Stimulated activated CD4-positive, alpha-beta T cell treated with anti-CD3 and anti-CD28 coated beads, Interleukin-12 subunit alpha, Interleukin-12 subunit beta, amount 100 ng/mL, for 24 hours (primary cell): ENCODE results near the gene ZC3HAV1L.
"Not testable (repeated sequence)": the region's sequence is repeated elsewhere in the genome, so short reads cannot be mapped to it uniquely, and the experiment has no call there.

Experiments
- DNase-seq, 2 experiments: peaks; one replicate each; pipeline ENCODE4 v3.0.0-alpha.2; 2020; ENCODE audit warnings: low read depth in 2 of 2

Gene ZC3HAV1L

DNA sequence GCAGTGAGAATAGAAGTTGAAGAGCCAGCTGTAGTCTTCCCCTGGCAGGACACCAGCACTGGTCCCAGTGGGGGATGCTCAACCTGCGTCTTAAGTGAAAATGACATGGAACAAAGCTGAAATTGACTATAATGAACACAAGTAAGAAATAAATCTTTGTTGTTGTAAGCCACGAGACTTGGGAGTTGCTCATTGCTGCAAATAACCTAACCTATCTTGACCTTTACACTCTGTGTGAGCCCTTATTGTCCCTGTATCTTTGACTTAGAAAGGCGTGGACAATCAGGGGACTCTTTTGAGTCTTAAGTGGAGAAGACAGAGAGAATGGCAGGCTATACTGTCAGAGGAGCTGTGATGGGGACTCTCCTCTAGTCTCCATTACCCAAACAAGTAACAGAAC is 16.9 kb downstream of the ZC3HAV1L start:
- DNase-seq: no peak

DNA sequence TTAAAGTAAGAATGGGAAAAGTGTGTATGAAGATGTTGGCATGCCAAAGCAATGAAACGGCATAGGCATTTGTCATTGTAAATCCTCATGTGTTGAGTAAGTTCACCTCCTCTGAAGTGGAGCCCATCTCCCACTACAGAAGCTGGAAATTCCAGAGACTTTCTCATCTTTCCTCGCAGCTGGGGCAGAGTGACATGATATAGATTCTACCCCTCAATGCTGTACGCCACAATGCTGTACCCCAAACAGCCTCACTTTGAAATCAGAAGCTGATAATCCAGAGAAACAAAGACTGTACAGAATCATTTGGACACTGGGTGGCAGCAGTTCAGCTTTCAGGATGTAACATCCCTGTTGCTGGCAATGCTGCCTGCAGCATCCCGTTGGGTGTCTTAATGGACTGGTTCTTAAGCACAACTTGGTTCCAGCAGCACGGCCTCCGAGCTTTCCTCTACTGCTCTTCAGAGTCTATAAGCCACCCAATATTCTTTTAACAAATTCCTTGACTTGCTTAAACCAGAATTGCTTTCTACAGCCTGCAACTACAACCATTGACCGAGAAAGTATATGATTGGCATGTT is 18.8 kb downstream of the ZC3HAV1L start:
- DNase-seq: peak in 1 of 2 experiments; percentile 41

DNA sequence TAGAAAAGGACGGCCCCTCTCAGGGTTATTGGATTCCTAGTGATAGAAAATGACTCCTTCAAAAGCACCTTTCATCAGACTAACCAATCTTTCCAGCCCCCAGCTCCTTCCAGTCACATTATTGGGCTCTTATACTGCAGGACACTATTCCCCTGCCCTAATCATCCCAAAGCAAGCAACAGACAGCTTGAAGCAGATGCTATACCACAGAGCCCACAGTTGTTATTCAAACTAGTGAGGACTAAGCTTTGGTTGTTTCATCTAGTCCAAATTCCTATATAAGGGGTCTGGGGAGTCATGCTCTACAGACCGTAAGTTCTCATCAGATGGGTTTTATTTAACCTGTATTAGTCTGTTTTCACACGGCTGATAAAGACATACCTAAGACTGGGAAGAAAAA is 24.5 kb downstream of the ZC3HAV1L start:
- no peak for DNase-seq

GRCh38 chr7:139004321-139005090 is 31.3 kb downstream of the ZC3HAV1L start:
- DNase-seq: no peak

DNA sequence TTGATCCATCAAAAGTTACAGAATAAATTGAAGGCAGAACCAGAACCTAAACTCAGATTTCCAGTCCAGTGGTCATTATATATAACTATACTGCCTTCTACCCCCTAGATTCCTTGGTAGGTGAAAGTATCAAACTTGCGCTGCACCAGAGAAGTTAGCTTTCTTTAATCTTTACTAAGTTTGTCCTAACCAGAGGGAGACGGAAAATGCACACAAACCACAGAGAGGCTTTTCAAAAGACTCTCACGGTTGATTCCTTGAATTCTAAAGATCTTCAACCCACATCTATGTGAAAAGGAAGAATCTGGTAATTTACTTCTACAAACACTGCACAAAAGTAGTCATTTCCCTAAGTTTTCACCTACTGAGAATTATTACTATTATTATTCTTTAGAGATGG is 36.4 kb downstream of the ZC3HAV1L start:
- no peak for DNase-seq

GRCh38 chr7:138992052-138992531 is 43.8 kb downstream of the ZC3HAV1L start:
- no peak for DNase-seq

- DNase-seq: no peak
Observed at GRCh38 chr7:138987686-138988085, 48.2 kb downstream of the ZC3HAV1L start.

DNA sequence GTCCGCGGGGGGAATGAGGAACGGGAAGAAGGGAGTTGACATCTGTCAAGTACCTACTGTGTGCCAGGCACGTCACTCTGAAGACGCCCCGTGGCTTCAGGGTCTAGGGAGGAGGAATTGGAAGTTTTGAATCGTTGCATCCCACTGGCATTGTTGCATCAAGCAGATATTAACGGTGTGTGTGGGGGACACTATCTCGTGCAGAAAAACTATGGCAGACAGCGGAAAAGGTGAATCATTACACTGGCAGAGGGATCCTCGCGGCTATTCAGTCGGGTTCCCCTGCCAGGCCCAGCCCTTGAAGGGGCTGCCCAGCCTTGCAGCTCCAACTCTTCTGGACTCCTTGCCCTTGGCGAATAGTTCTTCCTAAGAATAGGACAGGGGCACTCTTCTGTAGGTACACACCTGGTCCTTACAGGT is 53.6 kb downstream of the ZC3HAV1L start:
- DNase-seq: no peak

DNA sequence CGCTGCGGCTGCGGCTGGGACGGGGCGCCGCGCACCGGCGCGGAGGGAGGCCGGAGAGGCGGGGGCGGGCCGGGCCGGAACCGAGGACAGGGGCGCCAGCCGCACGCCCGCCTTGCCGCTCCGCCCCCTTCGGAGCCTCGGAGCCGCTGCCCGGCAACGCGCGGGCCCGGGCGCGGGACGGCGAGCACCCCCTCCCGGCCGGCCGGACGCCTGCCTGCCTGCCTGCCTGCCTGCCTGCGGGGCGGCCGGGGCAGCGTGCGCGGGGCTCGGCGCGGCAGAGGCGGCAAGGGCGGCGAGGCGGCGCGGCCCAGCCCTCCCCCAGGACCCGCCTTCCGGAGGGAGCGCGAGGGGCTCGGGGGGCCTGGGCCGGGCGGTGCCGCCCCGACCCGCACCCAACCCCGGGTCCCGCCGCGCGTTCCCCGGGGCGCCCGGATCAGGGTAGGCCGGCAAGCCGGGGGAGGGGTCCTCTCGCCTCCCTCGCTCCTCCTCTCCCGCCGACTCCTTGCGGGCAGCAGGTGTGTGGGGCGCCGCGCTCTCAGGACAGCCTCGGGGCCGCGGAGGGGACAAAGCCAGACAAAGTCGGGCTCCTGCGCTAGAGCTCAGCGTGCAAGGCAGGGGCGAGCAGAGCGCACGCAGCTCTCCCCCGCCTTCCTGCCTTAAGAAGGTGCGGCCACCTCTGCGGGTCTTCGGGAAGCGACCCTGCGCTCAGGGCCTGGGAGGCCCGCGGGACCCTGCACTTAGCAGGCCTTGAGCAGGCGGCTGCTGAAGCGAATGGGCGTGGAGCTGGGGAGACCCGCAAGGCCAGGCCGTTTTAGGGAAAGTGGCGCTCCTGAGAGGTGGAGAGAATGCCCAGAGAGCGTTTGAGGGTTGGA is 54.3 kb downstream of the ZC3HAV1L start, which contains the start of gene KIAA1549:
Gene KIAA1549 (minus strand): TSS at position 58 of the 872 bp plus-strand sequence. CDS start 120 bp downstream, outside the sequence.
- DNase-seq: peak in 1 of 2 experiments; percentile 49

DNA sequence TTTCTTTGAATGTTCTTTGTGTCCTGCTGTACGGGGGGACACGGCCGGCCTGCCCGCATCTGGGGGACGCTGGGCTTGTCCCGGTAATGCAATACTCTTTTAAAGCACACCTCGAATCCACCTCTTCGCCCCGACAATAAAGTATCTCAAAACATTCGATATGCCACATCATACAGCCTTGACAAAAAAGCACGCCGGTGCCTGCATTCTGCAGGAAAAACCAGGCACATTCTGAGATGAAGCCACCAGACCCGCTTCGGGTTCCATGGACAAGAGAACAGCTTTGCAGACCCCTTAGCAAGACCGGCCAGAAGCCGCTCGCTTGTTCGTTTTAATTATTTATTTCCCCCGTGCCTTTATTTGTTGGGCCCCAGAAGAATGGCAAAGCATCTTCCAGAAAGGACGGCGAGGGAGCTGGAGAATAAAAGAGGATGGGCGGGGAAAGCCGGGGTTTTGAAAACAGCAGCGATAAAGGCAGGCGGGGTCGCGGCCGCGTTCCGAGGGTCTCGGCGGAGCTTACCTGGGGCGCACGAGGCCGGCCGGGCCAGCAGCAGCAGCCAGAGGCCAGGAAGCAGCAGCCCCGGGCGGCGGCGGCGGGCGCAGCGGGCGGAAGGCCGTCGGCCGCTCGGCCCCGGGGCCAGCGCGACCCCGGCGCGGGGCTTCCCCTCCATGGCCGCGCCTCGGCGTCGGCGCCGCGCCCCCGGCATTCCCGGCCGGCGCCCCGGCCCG is 55.1 kb downstream of the ZC3HAV1L start:
- no peak for DNase-seq

DNA sequence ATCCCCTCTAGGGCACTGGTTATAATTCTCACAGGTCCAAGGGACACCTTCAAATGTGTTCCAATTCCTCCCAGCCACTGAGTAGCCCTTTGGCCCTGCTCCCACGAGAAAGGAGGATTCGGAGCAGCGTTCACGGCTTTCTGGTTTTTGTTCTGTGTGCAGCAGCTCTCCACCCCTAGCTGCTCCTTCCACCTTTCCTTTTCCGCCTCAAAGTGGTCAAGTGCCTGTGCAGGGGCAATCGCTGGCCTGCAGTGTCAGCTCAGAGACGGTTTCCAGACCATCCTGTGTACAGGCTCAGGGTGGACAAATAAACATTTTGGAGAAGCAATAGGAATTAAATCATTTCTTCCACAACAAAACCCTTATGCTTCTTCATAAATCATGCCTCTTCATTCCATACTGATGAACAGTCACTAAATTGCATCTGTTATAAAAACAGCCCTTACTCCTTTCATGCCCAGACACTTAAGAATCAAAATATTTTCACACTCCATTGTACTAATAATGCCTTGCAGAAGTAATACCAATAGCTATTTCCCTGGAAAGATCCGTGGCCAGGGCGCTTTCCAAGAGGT is 55.8 kb downstream of the ZC3HAV1L start:
- no peak for DNase-seq

DNA sequence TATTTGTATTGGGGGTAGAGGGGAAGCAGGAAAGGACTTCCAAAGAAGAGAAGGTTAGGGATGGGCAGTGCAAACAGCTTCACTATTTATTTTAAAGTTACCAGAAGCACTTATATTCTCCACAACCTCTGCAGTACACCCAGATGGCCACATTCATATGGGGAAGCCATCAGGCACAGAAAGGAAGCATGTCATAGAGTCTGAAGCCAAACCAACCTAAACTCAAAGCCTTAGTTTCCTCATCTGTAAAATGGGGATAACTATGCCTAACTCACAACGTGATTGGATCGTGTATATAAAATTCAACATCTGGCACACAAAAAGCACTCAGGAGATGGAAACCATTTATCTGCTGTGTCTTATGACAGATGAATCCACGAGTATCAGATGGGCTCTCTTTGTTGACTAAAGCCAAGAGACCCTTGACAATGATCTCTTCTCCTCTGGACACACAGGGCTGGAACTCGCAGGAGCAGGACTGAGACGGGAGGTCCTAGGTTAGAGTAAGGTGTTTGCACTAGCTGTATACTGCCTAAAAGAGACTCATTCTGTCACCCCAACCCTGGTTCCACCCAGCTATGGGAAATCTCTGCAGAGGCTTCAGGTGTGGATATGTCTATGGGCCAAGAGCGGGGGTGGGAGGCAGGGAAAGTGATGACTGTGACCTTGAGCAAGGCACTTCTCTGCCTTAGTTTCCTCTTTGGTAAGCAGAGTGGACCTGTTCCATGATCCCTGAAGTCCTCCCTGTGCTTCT is 56.4 kb downstream of the ZC3HAV1L start:
- no peak for DNase-seq

GRCh38 chr7:138978541-138979184 is 57.2 kb downstream of the ZC3HAV1L start:
- no peak for DNase-seq

- not testable (repeated sequence) for DNase-seq
Observed at GRCh38 chr7:138976161-138976560, 59.7 kb downstream of the ZC3HAV1L start.
